Glomerular visceral epithelial cell (primary cell): ENCODE data around the gene SRSF2.
"Not testable (repeated sequence)": the region's sequence is repeated elsewhere in the genome, so short reads cannot be mapped to it uniquely, and the experiment has no call there.

Experiments used
- DNase-seq: peaks from one replicate; pipeline ENCODE4 v3.0.0-alpha.2; 2016; ENCODE audit errors: extremely low spot score

Gene SRSF2

GRCh38 chr17:76737082-76737675, at the start of gene SRSF2:
Gene SRSF2, minus strand, starts transcription at chr17:76737331. Its CDS starts 171 bp downstream, at chr17:76737160.
- DNase-seq = peak; percentile 100

GRCh38 chr17:76784926-76785325, 47.8 kb upstream of the SRSF2 start:
- no peak for DNase-seq

- DNase-seq = no peak
Observed at GRCh38 chr17:76783146-76783545, 46.0 kb upstream of the SRSF2 start.

DNA sequence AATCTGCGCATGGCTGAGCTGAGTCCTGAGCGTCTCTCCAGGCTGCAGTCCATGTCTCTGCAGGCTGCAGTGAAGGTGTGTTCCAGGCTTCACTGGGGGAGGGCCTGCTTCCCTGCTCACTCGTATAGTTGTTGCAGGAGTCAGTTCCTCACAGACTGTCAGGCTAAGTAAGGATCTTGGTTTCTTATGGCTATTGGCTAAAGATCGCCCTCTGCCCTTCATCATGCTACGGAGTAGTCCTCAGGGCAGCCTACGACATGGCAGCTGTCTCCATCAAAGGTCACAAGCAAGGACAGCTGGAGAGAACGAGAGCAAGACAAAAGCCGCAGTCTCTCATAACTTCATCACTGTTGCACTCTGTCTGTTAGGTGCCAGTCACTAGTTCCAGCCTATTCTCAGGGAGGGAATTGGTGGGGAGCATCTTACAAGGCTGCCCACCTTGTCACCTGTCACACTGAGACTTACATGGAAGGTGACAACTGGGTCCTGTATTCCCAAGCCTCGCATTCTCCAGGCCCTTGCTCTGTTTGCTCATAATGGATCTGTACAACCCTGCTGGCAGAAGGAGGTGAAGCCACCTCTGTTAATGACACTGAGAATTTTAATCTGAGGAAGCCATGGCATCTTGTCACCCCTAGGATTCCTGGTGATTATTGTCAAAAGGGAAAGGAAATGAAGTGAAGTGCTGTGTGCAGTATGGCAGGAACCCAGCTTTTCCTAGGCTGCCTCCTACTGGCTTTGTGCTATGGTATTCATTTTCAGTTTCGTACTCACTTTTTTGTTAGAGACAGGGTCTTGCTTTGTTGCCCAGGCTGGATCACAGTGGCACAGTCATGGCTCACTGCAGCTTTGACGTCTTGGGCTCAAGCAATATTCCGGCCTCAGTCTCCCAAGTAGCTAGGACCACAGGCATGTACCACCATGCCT, 44.2 kb upstream of the SRSF2 start:
- no peak for DNase-seq

DNA sequence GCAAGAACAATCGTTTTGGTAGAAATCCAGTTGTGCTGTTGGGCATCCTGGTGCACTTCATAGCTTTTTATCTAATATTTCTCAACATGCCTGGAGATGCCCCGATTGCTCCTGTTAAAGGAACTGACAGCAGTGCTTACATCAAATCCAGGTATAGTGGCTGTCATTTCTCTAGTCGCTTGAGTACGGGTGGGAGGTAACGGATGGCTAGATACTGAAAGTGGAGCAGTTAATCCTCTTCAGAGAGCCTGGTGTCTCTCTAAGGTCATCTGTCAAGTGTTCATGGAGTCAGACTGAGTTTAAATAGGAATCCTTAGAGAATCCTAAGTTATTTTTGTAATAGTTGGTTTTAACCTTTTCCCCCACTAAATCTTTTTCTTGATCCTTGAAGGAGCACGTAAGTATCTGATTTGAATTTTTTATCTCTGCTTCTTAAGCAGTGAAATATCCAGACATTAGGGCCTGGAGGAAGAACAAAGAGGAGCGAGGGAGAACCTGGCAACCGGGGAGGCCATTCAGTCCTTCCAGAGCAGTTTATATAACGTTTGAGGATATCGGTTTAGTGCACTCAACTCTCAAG, 38.0 kb upstream of the SRSF2 start:
- DNase-seq = no peak

DNA sequence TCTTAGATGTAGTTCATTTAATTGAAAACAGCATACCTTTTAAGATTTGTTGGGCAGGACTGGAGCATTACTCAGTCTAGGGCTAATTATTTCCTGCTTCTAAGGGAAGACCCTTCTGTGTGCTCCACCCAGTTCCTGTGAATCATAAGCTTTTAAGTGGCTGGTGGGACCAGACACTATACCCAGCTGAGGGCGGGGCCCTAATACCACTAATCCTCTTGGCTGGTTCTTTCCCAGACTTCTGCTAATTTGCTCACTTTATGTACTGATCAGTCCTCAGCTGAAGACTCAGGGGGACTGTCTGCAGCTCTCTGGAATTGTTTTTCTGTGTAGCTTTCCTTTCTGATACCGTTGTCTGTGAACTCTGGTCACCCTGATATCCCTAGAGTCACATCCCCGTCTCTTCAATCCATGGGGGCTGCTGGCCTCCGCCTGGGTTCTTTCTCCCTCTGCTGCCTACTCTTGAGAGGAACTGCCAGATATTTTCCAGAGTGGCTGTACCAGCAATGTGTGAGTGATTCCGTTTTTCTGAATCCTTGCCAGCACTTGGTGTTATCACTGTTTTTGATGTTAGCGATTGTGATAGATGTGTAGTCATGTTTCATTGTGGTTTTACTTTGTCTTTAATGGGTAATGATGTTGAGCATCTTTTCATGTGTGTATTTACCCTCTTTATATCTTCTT, 35.9 kb upstream of the SRSF2 start:
- peak; percentile 86 for DNase-seq

DNA sequence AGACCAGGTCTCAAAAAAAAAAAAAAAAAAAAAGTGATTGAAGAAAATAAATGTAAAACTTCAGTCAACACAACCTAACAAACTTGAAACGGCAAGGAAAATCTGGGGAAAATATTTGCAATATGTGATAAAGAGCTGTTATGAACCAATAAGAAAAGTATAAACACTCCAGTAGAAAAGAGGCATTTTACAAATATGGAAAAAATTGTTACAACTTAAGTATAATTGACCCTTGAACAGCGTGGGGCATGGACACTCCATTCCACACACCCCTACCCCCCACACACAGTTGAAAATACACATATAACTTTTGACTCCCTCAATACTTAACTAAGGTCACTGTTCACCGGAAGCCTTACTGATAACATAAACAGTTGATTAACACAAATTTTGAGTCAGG, 21.4 kb upstream of the SRSF2 start:
- no peak for DNase-seq

- DNase-seq = no peak
Observed at GRCh38 chr17:76757256-76757655, 20.1 kb upstream of the SRSF2 start.

- no peak for DNase-seq
Observed at GRCh38 chr17:76755285-76755684, 18.2 kb upstream of the SRSF2 start.

- DNase-seq = no peak
Observed at GRCh38 chr17:76753061-76753961, 16.2 kb upstream of the SRSF2 start.

DNA sequence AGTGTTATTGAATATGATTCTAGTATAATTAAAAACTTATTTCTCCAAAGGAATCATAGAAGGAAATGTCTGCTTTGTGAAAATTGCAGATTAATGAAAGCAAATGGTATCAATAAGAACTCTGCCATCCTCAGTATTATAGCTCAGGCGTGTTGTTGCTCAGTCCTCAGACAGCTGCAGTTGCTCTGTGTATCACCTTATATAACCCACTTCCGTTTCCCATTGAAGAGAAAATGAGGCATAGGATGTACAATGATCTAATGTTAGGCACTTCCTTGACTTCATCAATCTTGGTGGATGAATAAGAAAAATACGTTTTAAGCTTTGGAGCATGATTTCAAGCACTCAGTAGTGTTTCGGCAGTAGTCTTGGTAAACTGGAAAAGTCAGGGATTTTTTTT, 14.9 kb upstream of the SRSF2 start:
- no peak for DNase-seq

DNA sequence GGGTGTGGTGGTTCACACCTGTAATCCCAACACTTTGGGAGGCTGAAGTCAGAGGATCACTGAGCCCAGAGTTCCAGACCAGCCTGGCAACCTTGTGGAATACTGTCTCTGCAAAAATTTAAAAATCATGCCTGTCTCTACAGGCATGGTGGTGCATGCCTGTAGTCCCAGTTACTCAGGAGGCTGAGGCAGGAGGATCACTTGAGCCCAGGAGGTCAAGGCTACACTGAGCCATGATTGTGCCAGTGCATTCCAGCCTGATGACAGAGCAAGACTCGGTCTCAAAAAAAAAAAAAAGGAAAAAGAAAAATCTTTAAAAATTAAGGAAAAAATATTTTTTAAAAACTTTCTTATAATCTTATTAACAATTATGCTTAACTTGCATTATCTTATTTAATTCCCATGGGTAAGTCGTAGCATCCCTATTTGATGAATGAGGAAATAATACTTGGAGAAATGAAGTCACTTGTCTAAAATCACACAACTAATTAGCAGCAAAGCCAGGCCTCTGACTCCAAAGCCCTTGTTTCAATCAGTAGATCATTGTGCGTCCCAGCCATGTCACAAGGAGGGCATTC, 14.4 kb upstream of the SRSF2 start:
- DNase-seq = no peak

DNA sequence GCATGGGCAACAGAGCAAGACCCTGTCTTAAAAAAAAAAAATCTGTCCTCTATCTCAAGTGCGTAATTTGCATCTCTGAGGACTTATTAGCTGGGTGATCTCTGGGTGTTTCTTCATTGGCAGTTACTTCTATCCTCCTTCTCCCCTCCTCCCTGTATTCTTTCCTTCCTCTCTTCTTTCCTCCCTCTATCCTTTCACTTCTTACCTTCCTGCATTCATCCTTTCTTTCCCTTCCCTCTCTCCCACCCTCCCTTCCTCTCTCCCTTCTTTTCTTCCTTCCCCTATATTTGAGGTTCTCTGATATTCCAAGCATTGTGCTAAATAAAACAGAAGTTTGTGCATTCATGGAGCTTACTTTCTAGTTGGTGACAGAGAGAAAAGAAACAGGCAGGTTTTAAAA, 11.5 kb upstream of the SRSF2 start:
- DNase-seq = no peak

- DNase-seq = no peak
Observed at GRCh38 chr17:76747716-76748363, 10.7 kb upstream of the SRSF2 start.

GRCh38 chr17:76745785-76746184, 8.7 kb upstream of the SRSF2 start:
- not testable (repeated sequence) for DNase-seq

GRCh38 chr17:76744747-76745146, 7.6 kb upstream of the SRSF2 start:
- DNase-seq = no peak

- no peak for DNase-seq
Observed at GRCh38 chr17:76742958-76743357, 5.8 kb upstream of the SRSF2 start.

DNA sequence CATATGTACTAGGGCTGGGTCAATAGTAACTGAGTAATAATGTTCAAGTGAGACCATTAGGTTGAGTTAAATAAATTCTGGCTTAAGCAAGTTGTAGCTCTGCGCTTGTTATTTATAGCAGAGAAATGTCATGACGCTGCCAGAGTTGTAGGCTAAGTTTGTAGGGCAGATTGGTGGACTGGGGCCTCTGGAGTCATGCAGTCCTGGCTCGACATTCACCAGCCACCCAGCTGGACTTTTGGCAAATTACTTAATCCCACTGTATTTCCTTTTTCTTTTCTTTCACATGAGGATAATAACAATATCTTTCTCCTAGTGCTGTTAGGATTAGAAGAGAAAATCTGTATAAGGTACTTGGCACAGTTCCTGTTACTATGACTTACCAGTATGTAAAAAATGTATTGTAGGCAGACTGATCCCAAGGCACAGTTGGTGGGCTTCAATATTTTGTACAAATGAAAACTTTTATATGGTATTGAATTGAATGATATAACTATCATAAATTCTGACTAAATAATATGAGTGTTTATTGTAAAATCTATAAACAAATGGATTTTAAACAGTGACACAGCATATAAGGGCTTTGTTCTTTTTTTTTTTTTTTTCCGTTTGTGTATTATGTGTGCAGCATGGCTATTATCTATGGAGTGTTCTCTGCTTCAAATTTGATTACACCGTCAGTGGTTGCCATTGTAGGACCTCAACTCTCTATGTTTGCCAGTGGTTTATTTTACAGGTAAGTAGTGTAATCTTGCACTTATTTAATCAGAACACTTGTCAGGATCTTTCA, 3.4 kb upstream of the SRSF2 start:
- DNase-seq = no peak

- not testable (repeated sequence) for DNase-seq
Observed at GRCh38 chr17:76739568-76740115, 2.5 kb upstream of the SRSF2 start.
